ENCODE data around the gene C5orf22. TPM values are rescaled to one million over a fixed set of nuclear protein-coding genes. Genes with fewer than 3 reads are reported as not detected.
"Not testable (repeated sequence)": the region's sequence is repeated elsewhere in the genome, so short reads cannot be mapped to it uniquely, and the experiment has no call there.

C5orf22 gene
- total RNA-seq, 2 experiments from 2014 or later, result 20.5 to 33.5 TPM

GRCh38 chr5:31598640-31599611 is 66.8 kb downstream of the C5orf22 start:
- Histone ChIP-seq H2AFZ (ENCODE audit: low read length) (no peak overlapping the region), H3K4me3 (ENCODE audit: low read depth, low read length, poor library complexity, severe bottlenecking) (no peak overlapping the region), H3K79me2 (ENCODE audit: insufficient read depth, low read depth, low read length) (no peaks in the 10 kb centered on the region), H3K36me3 (ENCODE audit: insufficient read depth, low read length) (no peaks in the 10 kb centered on the region), H3K4me1 (ENCODE audit: insufficient read depth, low read length, poor library complexity, severe bottlenecking) (peaks cover 4% of the 10 kb centered on the region), H3K9me2 (ENCODE audit: insufficient read depth, low read length) (no peaks in the 10 kb centered on the region), H4K20me1 (ENCODE audit: insufficient read depth, low read length) (no peaks in the 10 kb centered on the region), H3K4me2 (ENCODE audit: low read length) (0 out of 2 replicates have a peak overlapping the region, but pooled peaks have one; percentile 13), H3K27ac (ENCODE audit: low read depth, low read length, poor library complexity, severe bottlenecking) (no peak overlapping the region), H3K9me3 (ENCODE audit: low read length) (no peaks in the 10 kb centered on the region)
- intact Hi-C loops (cut with micrococcal nuclease; ENCODE audit: unreplicated experiment), result no loop called here
- ChIA-PET POLR2A (interaction anchor here (0.5 to 1.2 kb wide), 7 partner anchors 12 to 1889 kb away, joined by 3 to 6 read pairs (median 3); no protein-coding TSS in a partner anchor), CTCF (ENCODE audit: unreplicated experiment) (interaction anchor here (0.6 kb wide), 1 partner anchor 411 kb away, joined by 3 read pairs; no protein-coding TSS in a partner anchor)
- no peak for DNase-seq (ENCODE audit: low spot score)
- TF ChIP-seq CTCF (conservative IDR thresholded peaks at IDR 0.05; ENCODE audit: low read length) (no peak), EZH2phosphoT487 (IDR thresholded peaks at IDR 0.05; ENCODE audit: borderline replicate concordance, low read depth, low read length) (no peak)
- BruUV-seq (replicated peaks), result no TSS peak

- H3K4me2 ChIP-seq (ENCODE audit: low read length); CTCF ChIA-PET (ENCODE audit: unreplicated experiment); H3K36me3 ChIP-seq (ENCODE audit: insufficient read depth, low read length); H3K9me3 ChIP-seq (ENCODE audit: low read length); H3K79me2 ChIP-seq (ENCODE audit: insufficient read depth, low read depth, low read length); H3K4me1 ChIP-seq (ENCODE audit: insufficient read depth, low read length, poor library complexity, severe bottlenecking); BruUV-seq (replicated peaks); H3K27ac ChIP-seq (ENCODE audit: low read depth, low read length, poor library complexity, severe bottlenecking); POLR2A ChIA-PET; H3K4me3 ChIP-seq (ENCODE audit: low read depth, low read length, poor library complexity, severe bottlenecking); intact Hi-C loops (cut with micrococcal nuclease; ENCODE audit: unreplicated experiment); DNase-seq (ENCODE audit: low spot score); H4K20me1 ChIP-seq (ENCODE audit: insufficient read depth, low read length); H3K9me2 ChIP-seq (ENCODE audit: insufficient read depth, low read length); H2AFZ ChIP-seq (ENCODE audit: low read length): not testable (repeated sequence)
Observed at GRCh38 chr5:31602305-31602704, 70.2 kb downstream of the C5orf22 start.

GRCh38 chr5:31604240-31604639 is 72.1 kb downstream of the C5orf22 start:
- Histone ChIP-seq H3K27ac (ENCODE audit: low read depth, low read length, poor library complexity, severe bottlenecking) (no peak overlapping the region), H3K4me3 (ENCODE audit: low read depth, low read length, poor library complexity, severe bottlenecking) (no peak overlapping the region), H3K36me3 (ENCODE audit: insufficient read depth, low read length) (no peaks in the 10 kb centered on the region), H3K4me2 (ENCODE audit: low read length) (no peak overlapping the region), H2AFZ (ENCODE audit: low read length) (no peak overlapping the region), H3K9me3 (ENCODE audit: low read length) (no peaks in the 10 kb centered on the region), H3K79me2 (ENCODE audit: insufficient read depth, low read depth, low read length) (no peaks in the 10 kb centered on the region), H4K20me1 (ENCODE audit: insufficient read depth, low read length) (no peaks in the 10 kb centered on the region), H3K4me1 (ENCODE audit: insufficient read depth, low read length, poor library complexity, severe bottlenecking) (peaks cover 1% of the 10 kb centered on the region), H3K9me2 (ENCODE audit: insufficient read depth, low read length) (no peaks in the 10 kb centered on the region)
- no TSS peak for BruUV-seq (replicated peaks)
- intact Hi-C loops (cut with micrococcal nuclease; ENCODE audit: unreplicated experiment), result no loop called here
- POLR2A ChIA-PET, result interaction anchor here (0.6 kb wide), 1 partner anchor 71 kb away, joined by 3 read pairs; no protein-coding TSS in a partner anchor
- TF ChIP-seq CTCF (conservative IDR thresholded peaks at IDR 0.05; ENCODE audit: low read length), result no peak
- TF ChIP-seq EZH2phosphoT487 (IDR thresholded peaks at IDR 0.05; ENCODE audit: borderline replicate concordance, low read depth, low read length), result no peak
- CTCF ChIA-PET (ENCODE audit: unreplicated experiment), result no interaction called here
- DNase-seq (ENCODE audit: low spot score), result no peak

All from OCI-LY7 (cell line).